Measurements from ENCODE around the gene DNAJC15. TPM values are rescaled to one million over a fixed set of nuclear protein-coding genes. Genes with fewer than 3 reads are reported as not detected.
A peak's percentile ranks its signal among the peaks of the same experiment; 100 is the strongest.

The DNAJC15 gene
- polyA plus RNA-seq, 1 donor (not counting 4 experiments of a cell fraction or from before 2014, with no cell fraction given): 38.5 TPM

DNA sequence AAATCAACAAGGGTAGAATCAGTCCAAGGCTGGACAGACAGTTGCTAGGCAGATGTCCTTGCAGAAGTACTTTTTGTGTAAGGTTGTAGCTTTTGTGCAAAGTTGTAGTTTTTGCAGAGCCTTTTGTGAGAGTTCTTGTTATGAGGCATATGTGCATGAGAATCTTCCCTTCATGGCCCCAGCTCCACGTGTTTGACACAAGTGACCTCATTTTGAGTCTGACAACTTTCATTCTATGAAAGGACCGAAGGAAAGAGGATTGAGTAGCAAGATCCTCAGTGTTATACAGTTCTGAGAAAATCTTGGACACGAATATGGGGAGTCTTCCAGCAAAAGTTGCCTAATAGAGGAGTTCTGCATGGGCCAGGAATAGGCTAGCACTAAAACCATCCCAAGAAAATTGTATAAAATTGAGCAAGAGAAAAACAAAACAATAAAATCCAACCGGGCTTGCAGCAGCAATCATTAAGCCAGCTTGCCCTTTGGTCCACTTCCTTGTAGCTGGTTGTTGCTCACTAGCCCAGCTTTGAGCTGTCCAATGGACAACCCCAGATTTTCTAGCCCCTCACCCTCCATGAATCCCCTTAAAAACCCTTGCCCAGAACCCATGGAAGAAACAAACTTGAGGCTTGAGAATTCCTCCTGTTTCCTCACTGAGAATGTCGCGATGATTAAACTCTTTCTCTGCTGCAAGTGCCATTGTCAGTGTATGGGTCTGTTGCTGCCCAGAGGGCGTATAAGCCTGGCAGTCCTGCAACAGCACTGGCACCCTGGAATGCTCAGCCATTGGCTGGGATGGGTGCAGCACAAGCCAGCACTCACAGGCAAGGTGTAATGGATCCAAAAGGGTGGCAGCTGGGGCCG, 37.8 kb upstream of the DNAJC15 start:
- FAIRE-seq (peak; percentile 65), DNase-seq (ENCODE audit: low read depth, low spot score) (no peak)
- Histone ChIP-seq H3K9ac (ENCODE audit: control insufficient read depth, extremely low read depth, insufficient read depth, low read length) (no peak overlapping the region), H3K4me2 (ENCODE audit: control insufficient read depth, extremely low read depth, insufficient read depth, low read depth, low read length) (peak overlapping the region; percentile 40), H3K36me3 (ENCODE audit: control insufficient read depth in 2 of 2, extremely low read depth in 1 of 2, insufficient read depth in 2 of 2, low read length in 2 of 2) (peaks cover 0 to 2% of the 10 kb centered on the region in 2 experiments), H3K79me2 (ENCODE audit: control insufficient read depth, insufficient read depth, low read length) (no peaks in the 10 kb centered on the region), H3K4me3 (ENCODE audit: control insufficient read depth in 2 of 3, extremely low read depth in 1 of 3, insufficient read depth in 2 of 3, low read depth in 1 of 3, low read length in 3 of 3) (no peak overlapping the region), H3K9me1 (ENCODE audit: control insufficient read depth, extremely low read depth, insufficient read depth, low read length) (no peaks in the 10 kb centered on the region), H3K27ac (ENCODE audit: control insufficient read depth, insufficient read depth, low read length) (no peak overlapping the region), H3K27me3 (ENCODE audit: control insufficient read depth, extremely low read depth, insufficient read depth, low read length) (no peaks in the 10 kb centered on the region), H3K9me3 (ENCODE audit: control insufficient read depth, low read depth, low read length) (no peaks in the 10 kb centered on the region), H2AFZ (ENCODE audit: control insufficient read depth, low read length) (peak overlapping the region; percentile 63), H3K4me1 (ENCODE audit: control insufficient read depth, extremely low read depth, insufficient read depth, low read length) (peaks cover 27% of the 10 kb centered on the region), H4K20me1 (ENCODE audit: control insufficient read depth, extremely low read depth, insufficient read depth, low read length) (no peaks in the 10 kb centered on the region)
- no peak for TF ChIP-seq EZH2 (IDR thresholded peaks at IDR 0.05; ENCODE audit: low read length)
- no peak for TF ChIP-seq CTCF (optimal IDR thresholded peaks at IDR 0.05 in 1 of 3, IDR thresholded peaks at IDR 0.05 in 1 of 3, conservative IDR thresholded peaks at IDR 0.05 in 1 of 3; ENCODE audit: extremely low read depth in 1 of 3, insufficient read depth in 2 of 3, low read length in 3 of 3)
- dilution Hi-C loops (cut with MboI; ENCODE audit: extremely low pct_ligation_motif_present, low sequenced_read_pairs): no loop called here

GRCh38 chr13:42986176-42986574, 37.2 kb upstream of the DNAJC15 start:
- Histone ChIP-seq H3K27ac (ENCODE audit: control insufficient read depth, insufficient read depth, low read length) (no peak overlapping the region), H3K36me3 (ENCODE audit: control insufficient read depth in 2 of 2, extremely low read depth in 1 of 2, insufficient read depth in 2 of 2, low read length in 2 of 2) (peaks cover 0 to 2% of the 10 kb centered on the region in 2 experiments), H3K9me1 (ENCODE audit: control insufficient read depth, extremely low read depth, insufficient read depth, low read length) (no peaks in the 10 kb centered on the region), H3K9ac (ENCODE audit: control insufficient read depth, extremely low read depth, insufficient read depth, low read length) (no peak overlapping the region), H2AFZ (ENCODE audit: control insufficient read depth, low read length) (peak overlapping the region; percentile 63), H3K4me2 (ENCODE audit: control insufficient read depth, extremely low read depth, insufficient read depth, low read depth, low read length) (peak overlapping the region; percentile 40), H3K9me3 (ENCODE audit: control insufficient read depth, low read depth, low read length) (no peaks in the 10 kb centered on the region), H3K4me3 (ENCODE audit: control insufficient read depth in 2 of 3, extremely low read depth in 1 of 3, insufficient read depth in 2 of 3, low read depth in 1 of 3, low read length in 3 of 3) (no peak overlapping the region), H4K20me1 (ENCODE audit: control insufficient read depth, extremely low read depth, insufficient read depth, low read length) (no peaks in the 10 kb centered on the region), H3K27me3 (ENCODE audit: control insufficient read depth, extremely low read depth, insufficient read depth, low read length) (no peaks in the 10 kb centered on the region), H3K79me2 (ENCODE audit: control insufficient read depth, insufficient read depth, low read length) (peaks cover 5% of the 10 kb centered on the region), H3K4me1 (ENCODE audit: control insufficient read depth, extremely low read depth, insufficient read depth, low read length) (peaks cover 29% of the 10 kb centered on the region)
- DNase-seq (ENCODE audit: low read depth, low spot score) (no peak), FAIRE-seq (no peak)
- dilution Hi-C loops (cut with MboI; ENCODE audit: extremely low pct_ligation_motif_present, low sequenced_read_pairs): no loop called here
- TF ChIP-seq CTCF (optimal IDR thresholded peaks at IDR 0.05 in 1 of 3, IDR thresholded peaks at IDR 0.05 in 1 of 3, conservative IDR thresholded peaks at IDR 0.05 in 1 of 3; ENCODE audit: extremely low read depth in 1 of 3, insufficient read depth in 2 of 3, low read length in 3 of 3) (no peak), EZH2 (IDR thresholded peaks at IDR 0.05; ENCODE audit: low read length) (no peak)

Data from keratinocyte (primary cell).